Bone marrow (tissue), 2 donors: ENCODE measurements around the gene SLC16A11.
A peak's percentile ranks its signal among the peaks of the same experiment; 100 is the strongest.
"Not testable (repeated sequence)": the region's sequence is repeated elsewhere in the genome, so short reads cannot be mapped to it uniquely, and the experiment has no call there.

Source experiments
- DNase-seq, 2 donors: peaks; one replicate each; lab custom pipeline; 2025; lab: John Stamatoyannopoulos, UW

SLC16A11 gene

DNA sequence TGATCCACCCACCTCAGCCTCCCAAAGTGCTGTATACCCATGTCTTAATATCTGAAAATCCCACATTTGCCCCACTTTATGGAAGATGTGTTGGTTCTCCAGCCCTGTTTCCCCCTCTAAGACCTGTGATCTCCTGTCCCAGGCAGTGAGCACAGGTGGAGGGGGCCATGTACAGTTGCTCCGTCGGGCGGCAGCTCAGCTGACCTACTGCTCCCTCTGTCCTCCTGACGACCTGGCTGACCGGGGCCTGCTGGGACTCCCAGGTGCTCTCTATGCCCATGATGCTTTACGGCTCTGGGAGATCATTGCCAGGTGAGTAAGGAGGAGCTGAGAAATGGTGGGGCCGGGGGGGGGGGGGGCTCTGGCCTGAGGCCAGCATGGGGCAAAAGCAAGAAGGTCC lies 38.2 kb downstream of the SLC16A11 start:
- DNase-seq: no peak

GRCh38 chr17:7004398-7005253 lies 39.3 kb downstream of the SLC16A11 start:
- DNase-seq: peak in 1 of 2 donors; percentile 59

DNA sequence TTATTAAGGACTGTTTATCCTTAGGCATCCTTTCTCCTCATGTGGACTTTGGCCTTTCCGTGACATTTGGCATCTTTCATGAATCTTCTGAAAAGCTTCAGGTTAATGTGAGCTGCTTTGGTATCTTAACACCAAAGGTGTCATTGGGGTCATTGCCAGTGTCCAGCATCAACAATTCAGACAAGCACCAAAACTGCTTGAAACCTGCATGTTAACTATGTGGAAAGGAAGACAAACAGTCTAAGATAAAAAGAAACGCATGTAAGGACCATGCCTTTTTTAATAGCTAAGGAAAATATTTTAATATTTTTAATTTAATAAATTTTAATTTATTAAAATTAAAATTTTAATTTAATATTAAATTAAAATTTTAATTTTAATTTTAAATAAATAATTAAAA lies 40.1 kb downstream of the SLC16A11 start:
- no peak for DNase-seq

- DNase-seq: no peak
Observed at GRCh38 chr17:7002288-7003047, 41.4 kb downstream of the SLC16A11 start.

GRCh38 chr17:7001318-7001961 lies 42.5 kb downstream of the SLC16A11 start:
- no peak for DNase-seq

- no peak for DNase-seq
Observed at GRCh38 chr17:6998855-6999508, 44.9 kb downstream of the SLC16A11 start.

DNA sequence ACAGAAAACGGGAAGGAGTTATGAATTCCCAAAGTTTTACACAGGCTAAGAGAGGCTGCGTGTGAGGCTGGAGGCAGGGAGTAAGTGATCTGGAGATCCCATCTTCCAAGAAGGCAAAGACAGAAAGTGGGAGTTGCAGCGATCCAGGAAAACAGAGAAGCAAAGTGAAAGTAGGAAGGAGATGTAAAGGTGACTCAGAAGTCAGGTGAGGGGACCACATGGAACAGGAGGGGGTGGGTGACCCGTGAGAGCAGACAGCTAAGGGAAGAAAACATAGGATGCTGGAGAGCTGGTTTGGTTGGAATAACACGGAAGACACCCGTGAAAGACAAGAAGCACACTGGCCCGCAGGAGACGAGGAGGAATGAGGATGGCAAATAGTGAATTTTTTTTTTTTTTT lies 46.7 kb downstream of the SLC16A11 start:
- no peak for DNase-seq

DNA sequence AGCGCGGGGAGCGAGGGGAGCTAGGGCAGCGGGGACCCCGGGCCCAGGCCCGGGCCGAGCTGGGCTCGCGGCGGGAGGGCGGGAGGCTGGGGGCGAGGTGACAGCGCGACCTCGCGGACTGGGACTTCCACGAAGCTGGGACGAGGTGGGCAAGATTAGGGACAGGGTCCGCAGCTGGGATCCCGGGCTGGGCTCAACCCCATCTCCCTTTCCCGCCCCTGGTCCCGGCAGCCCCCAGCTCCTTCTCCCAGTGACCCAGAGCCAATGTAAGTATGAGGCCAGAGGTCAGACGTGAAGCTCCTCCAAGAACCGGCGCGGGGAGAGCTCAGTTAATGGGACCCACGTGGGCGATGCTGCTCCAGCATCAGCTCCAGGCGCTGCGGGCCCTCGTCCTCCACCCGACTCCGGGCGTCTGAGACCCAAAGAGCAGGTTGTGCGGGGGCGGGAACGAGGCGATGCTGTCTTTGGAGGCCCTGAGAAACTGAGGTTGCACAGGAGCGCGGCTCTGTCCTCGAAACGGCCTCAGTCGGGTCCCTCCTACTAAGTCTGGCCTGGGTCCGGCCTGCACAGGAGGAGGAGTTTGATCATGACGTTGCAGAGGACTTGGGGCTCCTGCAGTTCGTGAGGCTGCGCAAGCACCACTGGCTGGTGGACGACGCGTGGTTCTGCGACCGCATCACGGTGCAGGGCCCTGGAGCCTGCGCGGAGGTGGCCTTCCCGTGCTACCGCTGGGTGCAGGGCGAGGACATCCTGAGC lies 47.5 kb downstream of the SLC16A11 start:
- no peak for DNase-seq

- DNase-seq: no peak
Observed at GRCh38 chr17:6995500-6996255, 48.2 kb downstream of the SLC16A11 start, which contains the start of gene ALOX12. ALOX12 (plus strand) TSS chr17:6996049; CDS start chr17:6996118, 69 bp downstream.

DNA sequence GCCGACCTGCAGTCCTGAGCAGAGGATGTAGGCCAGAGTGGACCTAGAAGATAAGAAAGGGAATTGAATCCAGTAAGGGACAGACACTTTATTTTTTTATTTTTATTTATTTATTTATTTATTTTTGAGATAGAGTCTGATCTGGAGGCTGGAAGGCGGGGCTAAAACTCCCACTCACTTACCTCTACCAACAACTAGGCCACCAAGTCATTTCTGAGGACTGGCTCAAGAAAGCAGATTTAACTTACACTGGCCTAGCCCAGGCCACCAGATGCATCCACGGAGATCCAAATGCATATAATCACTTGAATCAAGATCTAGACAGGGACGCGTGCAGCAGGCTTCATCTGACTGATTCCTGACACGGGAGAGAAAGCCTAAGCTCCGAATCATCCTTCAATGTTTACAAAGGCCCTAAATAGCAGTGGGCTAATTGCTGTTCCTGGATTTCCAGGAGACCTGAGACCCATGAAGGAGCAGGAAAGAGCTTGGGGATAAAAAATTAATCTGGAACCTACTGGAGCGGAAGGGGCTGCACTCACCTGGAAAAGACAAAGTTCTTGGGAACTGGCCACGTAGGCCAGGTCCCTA lies 49.1 kb downstream of the SLC16A11 start:
- DNase-seq: no peak

DNA sequence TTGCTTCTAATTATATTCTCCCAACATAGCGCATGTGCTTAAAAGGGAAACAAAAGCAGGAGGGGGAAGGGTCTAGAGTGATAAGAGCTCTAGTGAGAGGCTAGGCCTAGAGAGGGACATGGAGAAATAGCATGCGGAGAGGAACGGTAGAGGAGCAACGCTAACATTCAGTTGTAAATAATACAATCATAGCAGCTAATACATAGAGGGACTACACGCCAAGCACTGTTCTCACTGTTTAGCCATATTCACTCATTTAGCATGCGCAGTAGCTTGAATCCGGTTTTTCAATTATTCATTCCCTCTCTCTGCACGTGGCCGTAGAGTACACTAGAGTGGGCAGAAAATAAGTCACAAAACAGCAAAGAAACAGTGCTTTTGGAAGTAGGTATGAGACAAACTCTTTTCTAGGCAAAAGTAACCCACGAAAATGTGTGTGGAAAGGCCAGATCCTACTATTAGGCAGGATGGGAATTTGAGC lies 49.7 kb downstream of the SLC16A11 start:
- no peak for DNase-seq

GRCh38 chr17:6993613-6994056 lies 50.3 kb downstream of the SLC16A11 start:
- DNase-seq: not testable (repeated sequence)
